Ramos (cell line): ENCODE results near the gene SKI.

Experiments used
- in situ Hi-C: fragments of 300-500 bp; cut with MboI; formaldehyde crosslinking; loops from one replicate; pipeline ENCODE4 v1.14.3; 2022; ENCODE audit warnings: low sequenced_read_pairs; ENCODE audit not compliant: unreplicated experiment

SKI gene

DNA sequence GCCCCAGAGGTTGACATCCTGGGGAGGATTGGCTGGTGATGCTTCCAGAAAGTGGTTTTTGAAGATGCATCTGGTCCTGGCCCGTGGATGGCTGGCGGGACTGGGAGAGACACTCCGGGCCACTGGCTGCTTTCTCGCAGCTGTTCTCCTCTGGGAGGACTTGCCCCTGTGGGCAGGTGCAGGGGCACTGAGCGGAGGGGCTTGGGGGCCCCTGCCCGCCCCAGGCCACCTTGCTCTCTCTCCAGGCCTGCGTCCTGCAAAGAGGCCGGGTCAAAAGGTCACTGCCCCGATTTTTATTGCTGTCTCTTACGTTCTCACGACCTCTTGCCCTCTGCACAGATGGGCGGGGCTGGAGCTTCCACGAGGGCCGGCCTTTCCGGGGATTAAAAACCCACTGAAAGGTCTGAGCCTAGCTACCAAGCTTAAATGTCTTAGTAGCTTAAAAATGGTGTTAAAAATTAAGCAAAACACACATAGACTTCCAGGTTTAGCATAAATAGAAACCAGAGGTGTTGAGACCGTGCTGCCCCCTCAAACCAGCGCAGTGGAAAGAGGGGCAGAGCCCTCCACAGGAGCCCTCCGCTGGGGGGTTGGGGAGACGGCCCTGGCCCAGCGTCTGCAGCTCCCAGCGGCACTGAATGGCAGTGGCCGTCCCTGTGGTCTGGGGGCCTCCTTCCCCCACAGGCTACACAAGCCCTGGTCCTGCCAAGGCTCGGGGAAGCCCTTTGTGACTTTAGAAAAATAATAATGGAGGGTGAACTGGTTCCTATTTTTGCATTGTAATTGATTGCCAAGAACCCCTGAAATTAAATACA, 43.9 kb downstream of the SKI start:
- in situ Hi-C loops = no loop called here

DNA sequence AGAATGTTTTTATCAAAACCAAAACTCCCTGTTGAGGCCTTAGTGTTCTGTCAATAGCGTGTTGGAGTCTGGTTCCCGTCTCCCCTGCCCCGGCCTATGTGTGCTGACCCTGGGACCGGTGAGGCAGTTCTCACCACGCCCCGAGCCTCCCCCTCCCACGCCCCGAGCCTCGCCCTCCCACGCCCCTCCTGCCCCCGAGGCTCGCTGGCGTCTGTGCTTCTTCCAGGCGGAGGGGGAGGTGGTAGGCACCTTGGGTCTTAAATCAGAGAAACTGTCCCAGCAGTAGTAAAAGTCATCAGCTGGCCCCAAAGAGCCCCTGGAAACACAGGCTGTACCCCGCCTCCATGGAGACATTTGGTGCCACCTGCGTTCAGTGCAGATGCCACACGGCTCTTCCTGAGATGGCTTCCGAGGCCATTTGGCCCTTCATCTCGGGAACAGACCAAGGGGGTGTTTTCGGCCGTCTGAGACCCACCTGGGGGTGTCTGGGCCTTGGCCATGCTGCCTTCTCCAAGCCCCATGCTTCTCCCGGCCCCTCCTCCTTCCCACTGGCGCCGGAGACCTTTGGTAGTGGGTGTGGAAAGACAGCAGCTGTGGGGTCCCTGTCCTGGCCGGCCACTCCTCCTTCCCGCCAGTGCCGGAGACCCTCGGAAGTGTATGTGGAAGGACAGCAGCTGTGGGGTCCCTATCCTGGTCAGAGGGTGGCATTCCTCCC, 44.7 kb downstream of the SKI start:
- in situ Hi-C loops = no loop called here

- in situ Hi-C loops = no loop called here
Measured at GRCh38 chr1:2273401-2274090, 45.4 kb downstream of the SKI start.

- in situ Hi-C loops = no loop called here
Measured at GRCh38 chr1:2274231-2274928, 46.3 kb downstream of the SKI start.

DNA sequence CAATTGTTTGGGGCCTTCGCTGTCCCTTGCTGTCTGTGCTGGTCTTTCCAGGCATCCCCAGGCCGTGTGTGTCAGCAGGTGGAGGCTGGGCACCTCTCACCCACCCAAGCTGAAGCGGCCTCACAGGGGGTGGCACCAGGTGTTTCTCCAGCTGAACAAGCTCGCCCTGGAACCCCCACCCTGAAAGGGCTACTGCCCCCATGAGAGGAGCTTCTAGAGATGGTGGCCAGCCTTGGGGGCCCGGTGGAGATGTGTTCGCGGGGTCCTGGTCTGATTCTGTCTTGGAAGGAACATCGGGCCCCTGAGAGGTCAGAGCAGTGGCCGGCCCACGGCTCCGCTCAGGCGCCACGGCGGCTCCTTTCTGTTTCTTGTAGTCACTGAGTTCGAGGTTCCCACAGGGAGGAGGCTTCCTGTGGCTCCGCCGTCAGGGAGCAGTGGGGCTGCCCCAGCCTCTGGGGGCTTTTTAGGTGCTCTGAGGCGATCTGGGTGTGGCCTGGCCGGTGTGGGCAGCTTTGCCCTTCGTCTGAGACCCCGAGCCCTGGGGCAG, 46.9 kb downstream of the SKI start:
- in situ Hi-C loops = no loop called here

- in situ Hi-C loops = no loop called here
Measured at GRCh38 chr1:2275796-2276536, 47.8 kb downstream of the SKI start.

- in situ Hi-C loops = no loop called here
Measured at GRCh38 chr1:2276803-2277580, 48.9 kb downstream of the SKI start.

DNA sequence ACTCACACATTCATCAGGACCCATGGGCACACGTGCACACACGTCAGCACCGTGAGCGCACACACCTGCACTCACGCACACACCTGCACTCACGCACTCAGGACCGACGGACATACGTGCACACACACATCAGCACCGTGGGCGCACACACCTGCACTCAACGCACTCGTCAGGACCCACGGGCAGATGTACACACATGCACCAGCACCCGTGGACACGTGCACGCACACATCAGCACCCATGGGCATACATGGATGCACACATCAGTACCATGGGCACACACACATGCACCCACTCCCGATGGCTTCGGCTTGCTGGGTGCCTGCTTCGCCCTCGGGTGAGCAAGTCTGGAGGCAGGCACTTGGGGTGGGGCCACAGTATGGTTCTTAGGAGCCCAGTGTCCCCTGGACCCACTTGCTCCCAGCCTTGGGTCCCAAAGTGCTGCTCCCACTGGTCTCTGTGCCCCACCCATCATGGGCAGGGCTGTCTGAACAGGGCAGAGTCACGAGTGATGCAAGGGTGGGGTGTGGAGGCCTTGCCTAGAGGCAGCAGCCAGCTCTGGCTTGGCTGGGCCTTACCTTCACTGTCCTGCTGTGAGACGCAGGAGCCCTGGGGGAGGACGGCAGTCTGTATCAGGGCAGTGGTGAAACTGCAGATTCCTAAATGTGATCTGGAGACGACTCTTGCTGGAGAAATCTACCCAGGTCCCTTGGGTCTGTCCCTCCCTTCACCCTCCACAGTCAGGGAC, 49.8 kb downstream of the SKI start:
- in situ Hi-C loops = no loop called here

GRCh38 chr1:2278591-2279209, 50.6 kb downstream of the SKI start:
- in situ Hi-C loops = no loop called here

DNA sequence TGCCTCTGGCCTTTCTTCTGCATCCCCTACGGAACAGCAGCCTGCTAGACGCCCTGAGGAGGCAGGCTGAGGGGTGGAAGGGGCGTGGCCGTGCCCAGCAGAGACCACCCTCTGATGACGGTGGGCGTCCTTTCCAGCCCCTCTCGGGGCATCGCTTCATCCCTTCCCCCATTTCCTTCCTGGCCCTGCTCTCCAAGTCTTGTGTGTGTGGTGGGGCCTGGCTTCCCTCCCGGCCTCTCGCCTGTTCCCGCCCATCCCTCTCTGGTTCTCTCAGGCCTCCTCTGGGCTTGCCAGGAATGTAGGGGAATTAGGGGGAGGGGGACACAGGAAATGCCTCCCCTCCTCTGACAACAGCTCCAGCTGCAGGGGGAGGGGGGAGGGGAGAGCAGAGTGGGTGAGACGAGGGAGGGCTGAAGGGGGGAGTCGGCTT, 51.1 kb downstream of the SKI start:
- in situ Hi-C loops = no loop called here

- in situ Hi-C loops = no loop called here
Measured at GRCh38 chr1:2279817-2280216, 51.7 kb downstream of the SKI start.

- in situ Hi-C loops = no loop called here
Measured at GRCh38 chr1:2282556-2283270, 54.6 kb downstream of the SKI start.

- in situ Hi-C loops = no loop called here
Measured at GRCh38 chr1:2283371-2283990, 55.4 kb downstream of the SKI start.

GRCh38 chr1:2283991-2284895, 56.1 kb downstream of the SKI start:
- in situ Hi-C loops = no loop called here

DNA sequence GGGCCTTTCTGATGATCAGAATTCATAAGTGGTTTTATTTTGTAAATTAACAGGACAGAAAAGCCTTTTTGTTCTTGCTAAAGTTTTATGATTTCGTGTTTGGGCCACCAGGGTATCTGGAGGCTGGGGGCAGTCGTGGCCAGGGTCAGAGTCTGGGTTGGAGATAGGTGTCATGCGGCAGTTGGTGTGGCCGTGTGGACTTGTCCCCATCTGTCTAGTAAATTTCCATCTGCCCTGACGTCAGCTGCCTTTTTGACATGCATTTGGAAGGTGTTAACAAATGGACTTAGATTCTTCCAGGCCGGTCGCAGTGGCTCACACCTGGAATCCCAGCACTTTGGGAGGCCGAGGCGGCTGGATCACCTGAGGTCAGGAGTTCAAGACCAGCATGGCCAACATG, 56.8 kb downstream of the SKI start:
- in situ Hi-C loops = no loop called here

DNA sequence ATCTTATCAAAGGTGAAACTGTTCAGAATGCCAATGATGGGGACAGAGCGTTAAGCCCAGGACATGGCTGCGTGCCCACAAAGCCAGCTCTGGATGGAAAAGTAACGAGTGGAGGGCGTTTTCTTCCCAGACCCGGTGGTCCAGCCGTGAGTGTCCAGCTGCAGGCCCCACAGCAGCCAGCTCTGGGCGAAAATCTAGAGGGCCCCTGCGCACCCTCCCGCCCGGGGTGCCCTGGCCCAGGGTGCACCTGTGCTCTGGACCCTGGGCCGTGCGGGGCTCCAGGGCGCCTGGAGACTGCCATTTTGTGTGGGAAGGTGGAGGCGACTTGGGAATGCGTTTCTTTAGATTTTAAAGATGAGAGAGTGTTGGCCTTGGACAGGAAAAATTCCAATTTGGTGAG, 58.8 kb downstream of the SKI start:
- in situ Hi-C loops = no loop called here
